ENCODE measurements around the gene BCLAF3. TPM values are rescaled to one million over a fixed set of nuclear protein-coding genes. Genes with fewer than 3 reads are reported as not detected.

Gene BCLAF3
- total and polyA plus RNA-seq, 2 of the 13 experiments (the other 11 are each of a cell fraction or from before 2014, with no cell fraction given) = 1.5 to 2.7 TPM

DNA sequence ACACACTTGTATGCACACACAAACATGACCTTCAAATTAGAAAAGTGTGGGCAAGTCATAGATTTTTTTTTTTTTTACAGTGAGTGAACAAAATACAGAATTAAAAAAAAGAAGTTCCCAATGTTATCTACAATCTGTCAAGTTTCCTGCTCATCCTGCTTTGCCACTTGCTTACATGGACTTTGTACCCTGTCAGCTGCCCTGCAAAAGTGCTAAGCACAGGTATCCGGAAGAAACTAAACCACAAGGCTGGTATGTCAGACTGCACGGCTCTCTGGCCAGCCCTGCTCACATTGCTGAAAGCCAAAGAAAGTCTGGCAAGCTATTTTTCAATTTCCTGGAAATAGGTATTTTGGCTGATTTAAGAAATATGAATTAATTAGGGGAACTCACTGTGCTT, 38.9 kb upstream of the BCLAF3 start (continued):
- TF ChIP-seq, protein P1, sequence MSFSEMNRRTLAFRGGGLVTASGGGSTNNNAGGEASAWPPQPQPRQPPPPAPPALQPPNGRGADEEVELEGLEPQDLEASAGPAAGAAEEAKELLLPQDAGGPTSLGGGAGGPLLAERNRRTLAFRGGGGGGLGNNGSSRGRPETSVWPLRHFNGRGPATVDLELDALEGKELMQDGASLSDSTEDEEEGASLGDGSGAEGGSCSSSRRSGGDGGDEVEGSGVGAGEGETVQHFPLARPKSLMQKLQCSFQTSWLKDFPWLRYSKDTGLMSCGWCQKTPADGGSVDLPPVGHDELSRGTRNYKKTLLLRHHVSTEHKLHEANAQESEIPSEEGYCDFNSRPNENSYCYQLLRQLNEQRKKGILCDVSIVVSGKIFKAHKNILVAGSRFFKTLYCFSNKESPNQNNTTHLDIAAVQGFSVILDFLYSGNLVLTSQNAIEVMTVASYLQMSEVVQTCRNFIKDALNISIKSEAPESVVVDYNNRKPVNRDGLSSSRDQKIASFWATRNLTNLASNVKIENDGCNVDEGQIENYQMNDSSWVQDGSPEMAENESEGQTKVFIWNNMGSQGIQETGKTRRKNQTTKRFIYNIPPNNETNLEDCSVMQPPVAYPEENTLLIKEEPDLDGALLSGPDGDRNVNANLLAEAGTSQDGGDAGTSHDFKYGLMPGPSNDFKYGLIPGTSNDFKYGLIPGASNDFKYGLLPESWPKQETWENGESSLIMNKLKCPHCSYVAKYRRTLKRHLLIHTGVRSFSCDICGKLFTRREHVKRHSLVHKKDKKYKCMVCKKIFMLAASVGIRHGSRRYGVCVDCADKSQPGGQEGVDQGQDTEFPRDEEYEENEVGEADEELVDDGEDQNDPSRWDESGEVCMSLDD (CRISPR knock-in tag; IDR thresholded peaks at IDR 0.05; ENCODE audit: borderline replicate concordance) = no peak
- TF ChIP-seq RBM22 (optimal IDR thresholded peaks at IDR 0.05; ENCODE audit: low read length) (no peak), MAFF (IDR thresholded peaks at IDR 0.05; ENCODE audit: low read depth, low read length) (peak; percentile 27; the same call in 1 of the 2 replicates), MAFK (conservative IDR thresholded peaks at IDR 0.05 in 1 of 2, IDR thresholded peaks at IDR 0.05 in 1 of 2; ENCODE audit: low read length in 2 of 2) (0 out of 4 replicates have a peak, but pooled peaks of 1 of the 2 experiments have one; percentile 13), ELF1 (CRISPR knock-in tag; IDR thresholded peaks at IDR 0.05) (peak; percentile 73), ZNF816 (CRISPR knock-in tag; IDR thresholded peaks at IDR 0.05; ENCODE audit: borderline replicate concordance) (no peak), RFX1 (IDR thresholded peaks at IDR 0.05) (no peak), STAT5B (CRISPR knock-in tag; IDR thresholded peaks at IDR 0.05) (no peak), ZNF292 (CRISPR knock-in tag; IDR thresholded peaks at IDR 0.05; ENCODE audit: borderline replicate concordance, low read depth) (0 out of 2 replicates have a peak, but pooled peaks have one; percentile 25), ZNF24 (IDR thresholded peaks at IDR 0.05) (no peak), MEF2D (CRISPR knock-in tag; IDR thresholded peaks at IDR 0.05) (no peak), HNF4G (IDR thresholded peaks at IDR 0.05; ENCODE audit: borderline replicate concordance, low read depth, low read length) (peak; percentile 78; the same call in 1 of the 2 replicates), HNF4G (CRISPR knock-in tag; IDR thresholded peaks at IDR 0.05; ENCODE audit: borderline replicate concordance, low read depth) (no peak), PPARG (CRISPR knock-in tag; conservative IDR thresholded peaks at IDR 0.05) (no peak), HNRNPLL (IDR thresholded peaks at IDR 0.05; ENCODE audit: low read depth, low read length, poor library complexity, severe bottlenecking) (no peak), SOX5 (CRISPR knock-in tag; IDR thresholded peaks at IDR 0.05; ENCODE audit: borderline replicate concordance) (peak; percentile 27; the same call in 1 of the 2 replicates)
- TF ChIP-seq, protein P2, sequence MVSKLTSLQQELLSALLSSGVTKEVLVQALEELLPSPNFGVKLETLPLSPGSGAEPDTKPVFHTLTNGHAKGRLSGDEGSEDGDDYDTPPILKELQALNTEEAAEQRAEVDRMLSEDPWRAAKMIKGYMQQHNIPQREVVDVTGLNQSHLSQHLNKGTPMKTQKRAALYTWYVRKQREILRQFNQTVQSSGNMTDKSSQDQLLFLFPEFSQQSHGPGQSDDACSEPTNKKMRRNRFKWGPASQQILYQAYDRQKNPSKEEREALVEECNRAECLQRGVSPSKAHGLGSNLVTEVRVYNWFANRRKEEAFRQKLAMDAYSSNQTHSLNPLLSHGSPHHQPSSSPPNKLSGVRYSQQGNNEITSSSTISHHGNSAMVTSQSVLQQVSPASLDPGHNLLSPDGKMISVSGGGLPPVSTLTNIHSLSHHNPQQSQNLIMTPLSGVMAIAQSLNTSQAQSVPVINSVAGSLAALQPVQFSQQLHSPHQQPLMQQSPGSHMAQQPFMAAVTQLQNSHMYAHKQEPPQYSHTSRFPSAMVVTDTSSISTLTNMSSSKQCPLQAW (CRISPR knock-in tag; IDR thresholded peaks at IDR 0.05) = no peak
- TF ChIP-seq, protein P3, sequence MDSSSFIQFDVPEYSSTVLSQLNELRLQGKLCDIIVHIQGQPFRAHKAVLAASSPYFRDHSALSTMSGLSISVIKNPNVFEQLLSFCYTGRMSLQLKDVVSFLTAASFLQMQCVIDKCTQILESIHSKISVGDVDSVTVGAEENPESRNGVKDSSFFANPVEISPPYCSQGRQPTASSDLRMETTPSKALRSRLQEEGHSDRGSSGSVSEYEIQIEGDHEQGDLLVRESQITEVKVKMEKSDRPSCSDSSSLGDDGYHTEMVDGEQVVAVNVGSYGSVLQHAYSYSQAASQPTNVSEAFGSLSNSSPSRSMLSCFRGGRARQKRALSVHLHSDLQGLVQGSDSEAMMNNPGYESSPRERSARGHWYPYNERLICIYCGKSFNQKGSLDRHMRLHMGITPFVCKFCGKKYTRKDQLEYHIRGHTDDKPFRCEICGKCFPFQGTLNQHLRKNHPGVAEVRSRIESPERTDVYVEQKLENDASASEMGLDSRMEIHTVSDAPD (CRISPR knock-in tag; IDR thresholded peaks at IDR 0.05) = no peak
- TF ChIP-seq, protein P4, sequence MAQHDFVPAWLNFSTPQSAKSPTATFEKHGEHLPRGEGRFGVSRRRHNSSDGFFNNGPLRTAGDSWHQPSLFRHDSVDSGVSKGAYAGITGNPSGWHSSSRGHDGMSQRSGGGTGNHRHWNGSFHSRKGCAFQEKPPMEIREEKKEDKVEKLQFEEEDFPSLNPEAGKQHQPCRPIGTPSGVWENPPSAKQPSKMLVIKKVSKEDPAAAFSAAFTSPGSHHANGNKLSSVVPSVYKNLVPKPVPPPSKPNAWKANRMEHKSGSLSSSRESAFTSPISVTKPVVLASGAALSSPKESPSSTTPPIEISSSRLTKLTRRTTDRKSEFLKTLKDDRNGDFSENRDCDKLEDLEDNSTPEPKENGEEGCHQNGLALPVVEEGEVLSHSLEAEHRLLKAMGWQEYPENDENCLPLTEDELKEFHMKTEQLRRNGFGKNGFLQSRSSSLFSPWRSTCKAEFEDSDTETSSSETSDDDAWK (CRISPR knock-in tag; IDR thresholded peaks at IDR 0.05) = no peak
- TF ChIP-seq, protein P5, sequence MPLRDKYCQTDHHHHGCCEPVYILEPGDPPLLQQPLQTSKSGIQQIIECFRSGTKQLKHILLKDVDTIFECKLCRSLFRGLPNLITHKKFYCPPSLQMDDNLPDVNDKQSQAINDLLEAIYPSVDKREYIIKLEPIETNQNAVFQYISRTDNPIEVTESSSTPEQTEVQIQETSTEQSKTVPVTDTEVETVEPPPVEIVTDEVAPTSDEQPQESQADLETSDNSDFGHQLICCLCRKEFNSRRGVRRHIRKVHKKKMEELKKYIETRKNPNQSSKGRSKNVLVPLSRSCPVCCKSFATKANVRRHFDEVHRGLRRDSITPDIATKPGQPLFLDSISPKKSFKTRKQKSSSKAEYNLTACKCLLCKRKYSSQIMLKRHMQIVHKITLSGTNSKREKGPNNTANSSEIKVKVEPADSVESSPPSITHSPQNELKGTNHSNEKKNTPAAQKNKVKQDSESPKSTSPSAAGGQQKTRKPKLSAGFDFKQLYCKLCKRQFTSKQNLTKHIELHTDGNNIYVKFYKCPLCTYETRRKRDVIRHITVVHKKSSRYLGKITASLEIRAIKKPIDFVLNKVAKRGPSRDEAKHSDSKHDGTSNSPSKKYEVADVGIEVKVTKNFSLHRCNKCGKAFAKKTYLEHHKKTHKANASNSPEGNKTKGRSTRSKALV (CRISPR knock-in tag; IDR thresholded peaks at IDR 0.05) = no peak
